ENCODE results near the gene SLC12A6. TPM values are rescaled to one million over a fixed set of nuclear protein-coding genes. Genes with fewer than 3 reads are reported as not detected.
A peak's percentile ranks its signal among the peaks of the same experiment; 100 is the strongest.

SLC12A6 gene
- total and polyA plus RNA-seq, 2 of the 13 experiments (the other 11 are each of a cell fraction or from before 2014, with no cell fraction given), result 15.2 to 30.1 TPM

DNA sequence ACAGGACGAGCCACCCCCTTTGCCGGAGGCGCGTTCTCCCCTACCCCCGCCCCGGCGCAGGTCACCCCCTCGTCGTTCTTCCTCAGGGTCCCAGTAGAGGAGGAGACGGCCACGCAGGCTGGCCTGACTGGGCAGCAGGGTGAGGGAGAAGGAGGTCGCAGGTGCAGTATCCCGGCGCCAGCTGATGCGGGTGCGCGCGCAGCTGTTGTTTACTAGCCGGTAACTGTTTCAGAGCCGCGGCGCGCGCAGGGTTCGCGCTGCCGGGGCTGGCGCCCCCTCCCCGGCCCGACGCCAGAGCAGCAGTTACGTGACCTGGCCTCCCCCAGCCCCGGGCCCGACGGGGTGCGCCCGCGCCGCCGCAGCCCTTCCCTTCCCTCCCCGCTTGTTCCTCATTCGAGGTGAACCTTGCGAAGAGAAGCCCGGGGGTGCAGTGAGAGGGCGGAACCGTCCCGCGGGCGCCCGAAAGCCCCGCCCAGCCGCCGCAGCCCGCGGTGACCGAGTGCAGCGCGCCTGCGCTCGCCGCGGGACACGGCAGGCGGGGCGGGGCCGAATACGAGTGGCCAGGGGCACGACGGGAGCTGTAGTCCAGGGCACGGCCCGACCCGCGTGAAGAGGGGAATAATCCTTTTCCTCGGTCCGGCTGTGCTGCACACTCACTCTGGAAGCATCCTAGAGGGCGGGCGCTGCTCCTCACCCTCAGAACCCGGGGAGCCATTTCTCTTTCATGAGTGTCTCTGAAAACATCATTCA, at the start of gene SLC12A6 (continued):
- TF ChIP-seq, protein P1, sequence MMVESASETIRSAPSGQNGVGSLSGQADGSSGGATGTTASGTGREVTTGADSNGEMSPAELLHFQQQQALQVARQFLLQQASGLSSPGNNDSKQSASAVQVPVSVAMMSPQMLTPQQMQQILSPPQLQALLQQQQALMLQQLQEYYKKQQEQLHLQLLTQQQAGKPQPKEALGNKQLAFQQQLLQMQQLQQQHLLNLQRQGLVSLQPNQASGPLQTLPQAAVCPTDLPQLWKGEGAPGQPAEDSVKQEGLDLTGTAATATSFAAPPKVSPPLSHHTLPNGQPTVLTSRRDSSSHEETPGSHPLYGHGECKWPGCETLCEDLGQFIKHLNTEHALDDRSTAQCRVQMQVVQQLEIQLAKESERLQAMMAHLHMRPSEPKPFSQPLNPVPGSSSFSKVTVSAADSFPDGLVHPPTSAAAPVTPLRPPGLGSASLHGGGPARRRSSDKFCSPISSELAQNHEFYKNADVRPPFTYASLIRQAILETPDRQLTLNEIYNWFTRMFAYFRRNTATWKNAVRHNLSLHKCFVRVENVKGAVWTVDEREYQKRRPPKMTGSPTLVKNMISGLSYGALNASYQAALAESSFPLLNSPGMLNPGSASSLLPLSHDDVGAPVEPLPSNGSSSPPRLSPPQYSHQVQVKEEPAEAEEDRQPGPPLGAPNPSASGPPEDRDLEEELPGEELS (CRISPR knock-in tag; IDR thresholded peaks at IDR 0.05), result no peak
- TF ChIP-seq KDM2A (CRISPR knock-in tag; IDR thresholded peaks at IDR 0.05; ENCODE audit: borderline replicate concordance, low read depth), result peak; percentile 85
- TF ChIP-seq, protein P2, sequence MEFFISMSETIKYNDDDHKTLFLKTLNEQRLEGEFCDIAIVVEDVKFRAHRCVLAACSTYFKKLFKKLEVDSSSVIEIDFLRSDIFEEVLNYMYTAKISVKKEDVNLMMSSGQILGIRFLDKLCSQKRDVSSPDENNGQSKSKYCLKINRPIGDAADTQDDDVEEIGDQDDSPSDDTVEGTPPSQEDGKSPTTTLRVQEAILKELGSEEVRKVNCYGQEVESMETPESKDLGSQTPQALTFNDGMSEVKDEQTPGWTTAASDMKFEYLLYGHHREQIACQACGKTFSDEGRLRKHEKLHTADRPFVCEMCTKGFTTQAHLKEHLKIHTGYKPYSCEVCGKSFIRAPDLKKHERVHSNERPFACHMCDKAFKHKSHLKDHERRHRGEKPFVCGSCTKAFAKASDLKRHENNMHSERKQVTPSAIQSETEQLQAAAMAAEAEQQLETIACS (CRISPR knock-in tag; IDR thresholded peaks at IDR 0.05), result peak; percentile 87
- TF ChIP-seq, protein P3, sequence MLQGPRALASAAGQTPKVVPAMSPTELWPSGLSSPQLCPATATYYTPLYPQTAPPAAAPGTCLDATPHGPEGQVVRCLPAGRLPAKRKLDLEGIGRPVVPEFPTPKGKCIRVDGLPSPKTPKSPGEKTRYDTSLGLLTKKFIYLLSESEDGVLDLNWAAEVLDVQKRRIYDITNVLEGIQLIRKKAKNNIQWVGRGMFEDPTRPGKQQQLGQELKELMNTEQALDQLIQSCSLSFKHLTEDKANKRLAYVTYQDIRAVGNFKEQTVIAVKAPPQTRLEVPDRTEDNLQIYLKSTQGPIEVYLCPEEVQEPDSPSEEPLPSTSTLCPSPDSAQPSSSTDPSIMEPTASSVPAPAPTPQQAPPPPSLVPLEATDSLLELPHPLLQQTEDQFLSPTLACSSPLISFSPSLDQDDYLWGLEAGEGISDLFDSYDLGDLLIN (CRISPR knock-in tag; IDR thresholded peaks at IDR 0.05; ENCODE audit: borderline replicate concordance), result no peak
- TF ChIP-seq FOXA3 (CRISPR knock-in tag; IDR thresholded peaks at IDR 0.05), result peak; percentile 68
- peak; percentile 65; the same call in 1 of the 2 replicates for TF ChIP-seq ZBTB7A (CRISPR knock-in tag; IDR thresholded peaks at IDR 0.05)
- peak; percentile 41 for TF ChIP-seq POLR2AphosphoS5 (IDR thresholded peaks at IDR 0.05; ENCODE audit: low read depth, low read length)
- TF ChIP-seq ZFY (CRISPR knock-in tag; IDR thresholded peaks at IDR 0.05), result peak; percentile 78
- TF ChIP-seq, protein P4, sequence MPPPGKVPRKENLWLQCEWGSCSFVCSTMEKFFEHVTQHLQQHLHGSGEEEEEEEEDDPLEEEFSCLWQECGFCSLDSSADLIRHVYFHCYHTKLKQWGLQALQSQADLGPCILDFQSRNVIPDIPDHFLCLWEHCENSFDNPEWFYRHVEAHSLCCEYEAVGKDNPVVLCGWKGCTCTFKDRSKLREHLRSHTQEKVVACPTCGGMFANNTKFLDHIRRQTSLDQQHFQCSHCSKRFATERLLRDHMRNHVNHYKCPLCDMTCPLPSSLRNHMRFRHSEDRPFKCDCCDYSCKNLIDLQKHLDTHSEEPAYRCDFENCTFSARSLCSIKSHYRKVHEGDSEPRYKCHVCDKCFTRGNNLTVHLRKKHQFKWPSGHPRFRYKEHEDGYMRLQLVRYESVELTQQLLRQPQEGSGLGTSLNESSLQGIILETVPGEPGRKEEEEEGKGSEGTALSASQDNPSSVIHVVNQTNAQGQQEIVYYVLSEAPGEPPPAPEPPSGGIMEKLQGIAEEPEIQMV (CRISPR knock-in tag; IDR thresholded peaks at IDR 0.05; ENCODE audit: low read depth), result no peak
- TF ChIP-seq SMAD1 (CRISPR knock-in tag; IDR thresholded peaks at IDR 0.05; ENCODE audit: borderline replicate concordance, low read depth), result peak; percentile 39; the same call in 1 of the 2 replicates
- TF ChIP-seq TBX2 (CRISPR knock-in tag; IDR thresholded peaks at IDR 0.05; ENCODE audit: borderline replicate concordance), result peak; percentile 65
- no peak for TF ChIP-seq GATAD1 (CRISPR knock-in tag; IDR thresholded peaks at IDR 0.05)
- TF ChIP-seq, protein P5, sequence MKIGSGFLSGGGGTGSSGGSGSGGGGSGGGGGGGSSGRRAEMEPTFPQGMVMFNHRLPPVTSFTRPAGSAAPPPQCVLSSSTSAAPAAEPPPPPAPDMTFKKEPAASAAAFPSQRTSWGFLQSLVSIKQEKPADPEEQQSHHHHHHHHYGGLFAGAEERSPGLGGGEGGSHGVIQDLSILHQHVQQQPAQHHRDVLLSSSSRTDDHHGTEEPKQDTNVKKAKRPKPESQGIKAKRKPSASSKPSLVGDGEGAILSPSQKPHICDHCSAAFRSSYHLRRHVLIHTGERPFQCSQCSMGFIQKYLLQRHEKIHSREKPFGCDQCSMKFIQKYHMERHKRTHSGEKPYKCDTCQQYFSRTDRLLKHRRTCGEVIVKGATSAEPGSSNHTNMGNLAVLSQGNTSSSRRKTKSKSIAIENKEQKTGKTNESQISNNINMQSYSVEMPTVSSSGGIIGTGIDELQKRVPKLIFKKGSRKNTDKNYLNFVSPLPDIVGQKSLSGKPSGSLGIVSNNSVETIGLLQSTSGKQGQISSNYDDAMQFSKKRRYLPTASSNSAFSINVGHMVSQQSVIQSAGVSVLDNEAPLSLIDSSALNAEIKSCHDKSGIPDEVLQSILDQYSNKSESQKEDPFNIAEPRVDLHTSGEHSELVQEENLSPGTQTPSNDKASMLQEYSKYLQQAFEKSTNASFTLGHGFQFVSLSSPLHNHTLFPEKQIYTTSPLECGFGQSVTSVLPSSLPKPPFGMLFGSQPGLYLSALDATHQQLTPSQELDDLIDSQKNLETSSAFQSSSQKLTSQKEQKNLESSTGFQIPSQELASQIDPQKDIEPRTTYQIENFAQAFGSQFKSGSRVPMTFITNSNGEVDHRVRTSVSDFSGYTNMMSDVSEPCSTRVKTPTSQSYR (CRISPR knock-in tag; IDR thresholded peaks at IDR 0.05; ENCODE audit: borderline replicate concordance), result no peak
- no peak for TF ChIP-seq EZH2 (conservative IDR thresholded peaks at IDR 0.05; ENCODE audit: low read depth, low read length)
- TF ChIP-seq, protein P6, sequence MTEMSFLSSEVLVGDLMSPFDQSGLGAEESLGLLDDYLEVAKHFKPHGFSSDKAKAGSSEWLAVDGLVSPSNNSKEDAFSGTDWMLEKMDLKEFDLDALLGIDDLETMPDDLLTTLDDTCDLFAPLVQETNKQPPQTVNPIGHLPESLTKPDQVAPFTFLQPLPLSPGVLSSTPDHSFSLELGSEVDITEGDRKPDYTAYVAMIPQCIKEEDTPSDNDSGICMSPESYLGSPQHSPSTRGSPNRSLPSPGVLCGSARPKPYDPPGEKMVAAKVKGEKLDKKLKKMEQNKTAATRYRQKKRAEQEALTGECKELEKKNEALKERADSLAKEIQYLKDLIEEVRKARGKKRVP (CRISPR knock-in tag; IDR thresholded peaks at IDR 0.05), result no peak
- TF ChIP-seq, protein P7, sequence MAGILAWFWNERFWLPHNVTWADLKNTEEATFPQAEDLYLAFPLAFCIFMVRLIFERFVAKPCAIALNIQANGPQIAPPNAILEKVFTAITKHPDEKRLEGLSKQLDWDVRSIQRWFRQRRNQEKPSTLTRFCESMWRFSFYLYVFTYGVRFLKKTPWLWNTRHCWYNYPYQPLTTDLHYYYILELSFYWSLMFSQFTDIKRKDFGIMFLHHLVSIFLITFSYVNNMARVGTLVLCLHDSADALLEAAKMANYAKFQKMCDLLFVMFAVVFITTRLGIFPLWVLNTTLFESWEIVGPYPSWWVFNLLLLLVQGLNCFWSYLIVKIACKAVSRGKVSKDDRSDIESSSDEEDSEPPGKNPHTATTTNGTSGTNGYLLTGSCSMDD (CRISPR knock-in tag; IDR thresholded peaks at IDR 0.05), result no peak

Data from HepG2 (cell line).